ENCODE data around the gene SLC9A5. TPM values are rescaled to one million over a fixed set of nuclear protein-coding genes. Genes with fewer than 3 reads are reported as not detected.
A peak's percentile ranks its signal among the peaks of the same experiment; 100 is the strongest.

The SLC9A5 gene
- total and polyA plus RNA-seq, 8 donors: 0.19 to 5.3 (median 0.89) TPM; not detected in 1

DNA sequence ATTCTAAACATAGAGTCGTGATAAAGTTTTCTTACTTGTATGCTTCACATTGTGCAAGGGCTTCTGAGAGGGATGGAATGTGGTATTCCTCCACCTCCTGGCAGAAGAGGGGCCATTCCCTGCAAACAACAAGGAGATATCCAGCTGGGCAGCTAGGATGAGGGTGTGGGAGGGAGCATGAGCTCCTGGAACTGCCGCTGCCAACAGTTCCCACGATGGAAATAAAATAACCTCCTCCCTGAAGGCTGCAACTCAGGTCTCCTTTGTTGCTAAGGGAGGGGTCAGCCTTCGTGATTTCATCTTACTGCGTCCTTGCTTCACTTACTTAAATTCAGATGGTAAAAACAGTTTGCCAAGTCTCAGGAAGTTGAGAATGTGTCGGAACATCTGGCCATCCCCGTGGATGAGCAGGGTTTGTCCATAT is 46.2 kb downstream of the SLC9A5 start:
- H3K4me3 ChIP-seq: no peak overlapping the region
- intact Hi-C loops (cut with DNase I; ENCODE audit: low total_unique reads): no loop called here
- peaks cover 0 to 11% (median 0%) of the 10 kb centered on the region in 3 donors for H3K27me3 ChIP-seq
- H3K27ac ChIP-seq: no peak overlapping the region
- 55 to 76% (median 74%) methylated on average over 7 of the region's 7 CpGs for WGBS, 5 donors
- TF ChIP-seq, protein P1, sequence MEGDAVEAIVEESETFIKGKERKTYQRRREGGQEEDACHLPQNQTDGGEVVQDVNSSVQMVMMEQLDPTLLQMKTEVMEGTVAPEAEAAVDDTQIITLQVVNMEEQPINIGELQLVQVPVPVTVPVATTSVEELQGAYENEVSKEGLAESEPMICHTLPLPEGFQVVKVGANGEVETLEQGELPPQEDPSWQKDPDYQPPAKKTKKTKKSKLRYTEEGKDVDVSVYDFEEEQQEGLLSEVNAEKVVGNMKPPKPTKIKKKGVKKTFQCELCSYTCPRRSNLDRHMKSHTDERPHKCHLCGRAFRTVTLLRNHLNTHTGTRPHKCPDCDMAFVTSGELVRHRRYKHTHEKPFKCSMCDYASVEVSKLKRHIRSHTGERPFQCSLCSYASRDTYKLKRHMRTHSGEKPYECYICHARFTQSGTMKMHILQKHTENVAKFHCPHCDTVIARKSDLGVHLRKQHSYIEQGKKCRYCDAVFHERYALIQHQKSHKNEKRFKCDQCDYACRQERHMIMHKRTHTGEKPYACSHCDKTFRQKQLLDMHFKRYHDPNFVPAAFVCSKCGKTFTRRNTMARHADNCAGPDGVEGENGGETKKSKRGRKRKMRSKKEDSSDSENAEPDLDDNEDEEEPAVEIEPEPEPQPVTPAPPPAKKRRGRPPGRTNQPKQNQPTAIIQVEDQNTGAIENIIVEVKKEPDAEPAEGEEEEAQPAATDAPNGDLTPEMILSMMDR (IDR thresholded peaks at IDR 0.05): no peak
- TF ChIP-seq POLR2A (IDR thresholded peaks at IDR 0.05) (no peak), EP300 (IDR thresholded peaks at IDR 0.05) (no peak), POLR2AphosphoS5 (IDR thresholded peaks at IDR 0.05) (no peak)
- DNase-seq: no peak
- no peaks in the 10 kb centered on the region for H3K9me3 ChIP-seq
- peaks cover 0 to 5% (median 0%) of the 10 kb centered on the region in 4 donors for H3K4me1 ChIP-seq
- H3K36me3 ChIP-seq: no peaks in the 10 kb centered on the region

DNA sequence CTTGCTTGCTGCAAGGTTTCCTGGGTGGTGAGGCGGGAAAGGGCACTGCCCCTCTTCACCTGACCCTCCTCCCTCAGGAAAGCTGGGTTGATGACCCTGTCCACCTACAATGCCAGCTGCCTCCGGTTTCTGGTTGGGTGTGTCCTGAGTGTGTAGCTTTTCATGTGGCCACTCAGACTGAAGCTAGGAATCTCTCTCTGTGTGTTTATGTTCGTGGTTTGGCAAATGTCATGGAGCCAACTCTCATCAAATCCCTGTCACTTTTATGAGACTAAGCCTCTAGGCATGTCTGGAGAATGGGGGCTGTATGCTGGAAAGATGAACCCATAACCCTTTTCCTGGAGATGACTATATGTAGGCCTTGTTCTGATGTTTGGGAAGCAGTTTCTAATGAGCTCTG is 47.6 kb downstream of the SLC9A5 start:
- WGBS, 5 donors: 24 to 50% (median 42%) methylated on average over 3 of the region's 3 CpGs
- peaks cover 4 to 9% (median 7%) of the 10 kb centered on the region in 4 donors for H3K4me1 ChIP-seq
- H3K36me3 ChIP-seq: no peaks in the 10 kb centered on the region
- H3K27ac ChIP-seq: no peak overlapping the region
- intact Hi-C loops (cut with DNase I; ENCODE audit: low total_unique reads): no loop called here
- H3K27me3 ChIP-seq: peaks cover 0 to 11% (median 0%) of the 10 kb centered on the region in 3 donors
- no peak overlapping the region for H3K4me3 ChIP-seq
- TF ChIP-seq, protein P1 (IDR thresholded peaks at IDR 0.05): no peak
- TF ChIP-seq POLR2AphosphoS5 (IDR thresholded peaks at IDR 0.05) (no peak), EP300 (IDR thresholded peaks at IDR 0.05) (no peak), POLR2A (IDR thresholded peaks at IDR 0.05) (no peak)
- no peaks in the 10 kb centered on the region for H3K9me3 ChIP-seq
- DNase-seq: peak in 1 of 2 donors; percentile 23

DNA sequence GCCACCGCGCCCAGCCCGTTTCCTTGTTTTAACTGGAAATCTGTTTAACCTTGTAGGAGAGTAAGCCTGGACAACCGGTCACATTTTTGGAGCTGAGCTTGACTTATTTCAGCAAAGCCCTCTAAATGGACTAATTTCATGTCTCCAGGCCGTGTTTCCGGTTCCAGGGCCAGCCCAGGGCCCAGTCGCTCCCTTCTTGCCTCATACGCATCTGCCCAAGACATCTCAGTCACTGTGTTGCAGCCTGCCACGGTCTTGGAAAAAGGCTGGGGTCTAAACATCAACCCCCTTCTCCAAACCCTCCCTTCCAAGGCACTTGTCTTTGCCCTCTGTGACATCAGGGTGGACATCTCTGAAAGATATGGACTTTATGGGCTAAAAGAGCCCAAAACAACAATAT is 49.5 kb downstream of the SLC9A5 start:
- intact Hi-C loops (cut with DNase I; ENCODE audit: low total_unique reads): no loop called here
- WGBS, 5 donors: 94 to 96% (median 95%) methylated on average over 9 of the region's 9 CpGs
- H3K4me1 ChIP-seq: peaks cover 8 to 16% (median 12%) of the 10 kb centered on the region in 4 donors
- H3K9me3 ChIP-seq: no peaks in the 10 kb centered on the region
- H3K27me3 ChIP-seq: peaks cover 0 to 11% (median 0%) of the 10 kb centered on the region in 3 donors
- DNase-seq: no peak
- no peak overlapping the region for H3K27ac ChIP-seq
- no peaks in the 10 kb centered on the region for H3K36me3 ChIP-seq
- TF ChIP-seq POLR2AphosphoS5 (IDR thresholded peaks at IDR 0.05): no peak
- no peak for TF ChIP-seq EP300 (IDR thresholded peaks at IDR 0.05)
- TF ChIP-seq POLR2A (IDR thresholded peaks at IDR 0.05): no peak
- TF ChIP-seq, protein P1 (IDR thresholded peaks at IDR 0.05): no peak
- no peak overlapping the region for H3K4me3 ChIP-seq

DNA sequence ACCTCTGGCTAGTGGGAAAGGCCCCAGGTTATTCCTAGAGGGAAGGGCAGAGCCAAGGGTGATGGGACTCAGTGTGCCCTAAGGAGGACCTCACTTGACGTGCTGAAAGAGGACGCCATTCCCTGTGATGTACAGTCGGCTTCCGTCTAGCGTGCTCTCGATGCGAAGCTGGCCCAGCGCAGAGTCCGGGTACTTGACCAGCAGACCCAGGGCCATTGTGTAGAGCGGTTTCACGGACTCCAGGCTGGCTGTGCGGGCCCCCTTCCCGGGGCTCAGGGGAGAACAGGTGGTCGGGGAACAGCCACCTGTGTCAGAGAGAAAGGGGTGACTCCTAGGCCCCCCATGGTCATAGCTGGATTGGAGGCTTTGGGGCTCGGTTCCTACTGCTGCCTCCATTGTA is 50.5 kb downstream of the SLC9A5 start:
- Histone ChIP-seq H3K4me1 (peaks cover 8 to 16% (median 12%) of the 10 kb centered on the region in 4 donors), H3K27me3 (peaks cover 0 to 11% (median 0%) of the 10 kb centered on the region in 3 donors), H3K9me3 (no peaks in the 10 kb centered on the region), H3K27ac (no peak overlapping the region), H3K36me3 (no peaks in the 10 kb centered on the region), H3K4me3 (no peak overlapping the region)
- TF ChIP-seq EP300 (IDR thresholded peaks at IDR 0.05) (no peak), POLR2A (IDR thresholded peaks at IDR 0.05) (no peak), POLR2AphosphoS5 (IDR thresholded peaks at IDR 0.05) (no peak)
- TF ChIP-seq, protein P1 (IDR thresholded peaks at IDR 0.05): no peak
- WGBS, 5 donors: 89 to 96% (median 94%) methylated on average over 14 to 15 of the region's 15 CpGs
- no peak for DNase-seq
- intact Hi-C loops (cut with DNase I; ENCODE audit: low total_unique reads): no loop called here
